Thoracic aorta (tissue), 2 donors: ENCODE results near the gene SDHAF4. TPM values are rescaled to one million over a fixed set of nuclear protein-coding genes. Genes with fewer than 3 reads are reported as not detected.
A peak's percentile ranks its signal among the peaks of the same experiment; 100 is the strongest.

Experiments used
- ATAC-seq: fragments of 150-250 bp; one replicate; pipeline ENCODE4 v1.8.0; 2017; ENCODE audit warnings: low read depth; ENCODE audit not compliant: insufficient number of reproducible peaks, low FRiP score
- DNase-seq: peaks from one replicate; pipeline ENCODE4 v3.0.0-alpha.2; 2020; ENCODE audit warnings: low spot score
- H3K27ac ChIP-seq, 2 donors: fragments of 200-600 bp; sonication (generic); 1 replicate in 1 of 2; 2 replicates in 1 of 2; pipeline ENCODE4 v1.5.1; 2016; ENCODE audit warnings: mild to moderate bottlenecking in 2 of 2, moderate library complexity in 2 of 2
- H3K27me3 ChIP-seq: fragments of 200-600 bp; sonication (generic); replicated peaks from 2 replicates; pipeline ENCODE4 v1.6.0; 2016; ENCODE audit warnings: mild to moderate bottlenecking; ENCODE audit not compliant: insufficient read depth
- H3K36me3 ChIP-seq: fragments of 200-600 bp; sonication (generic); one replicate; pipeline ENCODE4 v1.5.1; 2016
- H3K4me1 ChIP-seq, 2 donors: fragments of 200-600 bp; sonication (generic); 1 replicate in 1 of 2; 2 replicates in 1 of 2; pipeline versions ENCODE4 v1.5.1 to v1.6.0; 2016; ENCODE audit warnings: low read depth in 2 of 2, mild to moderate bottlenecking in 1 of 2; ENCODE audit not compliant: control insufficient read depth in 1 of 2
- H3K4me3 ChIP-seq: fragments of 200-600 bp; sonication (generic); 2 replicates; pipeline ENCODE4 v1.5.1; 2016; ENCODE audit warnings: mild to moderate bottlenecking
- H3K9me3 ChIP-seq: fragments of 200-600 bp; sonication (generic); 2 replicates; pipeline ENCODE4 v1.5.1; 2016
- total RNA-seq, 2 donors: library from RNA; depleted of rRNA; stranded (reverse); fragments of >200 nt; gene quantifications; one replicate each; pipeline versions ENCODE4 v1.1.0 to v1.2.3, GENCODE V29; 2016
- TF ChIP-seq, protein P1 (sequence below): fragments of 200-600 bp; sonication (generic); IDR thresholded peaks from one replicate; pipeline ENCODE4 v1.5.1; 2019; ENCODE audit warnings: antibody characterized with exemption

Gene SDHAF4
- total RNA-seq, 2 donors from 2014 or later = 1.1 TPM; not detected in 1

DNA sequence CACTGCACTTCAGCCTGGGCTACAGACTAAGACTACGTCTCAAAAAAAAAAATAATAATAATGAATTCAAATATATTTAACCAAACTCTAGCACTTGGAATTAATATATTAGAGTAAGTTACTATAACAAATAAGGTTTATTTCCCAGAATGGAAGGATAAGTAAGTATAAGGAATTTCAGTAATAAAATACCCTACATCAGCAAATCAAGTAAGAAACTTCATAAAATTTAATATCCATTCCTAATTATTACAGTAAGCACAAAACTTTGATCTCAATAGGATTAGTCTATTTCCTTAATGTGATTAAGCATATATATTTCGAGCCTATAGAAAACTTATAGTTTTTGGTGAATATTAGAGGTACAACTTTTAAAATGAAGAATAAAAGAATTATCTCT lies 36.7 kb upstream of the SDHAF4 start:
- ATAC-seq = no peak
- DNase-seq = no peak
- Histone ChIP-seq H3K9me3 (no peaks in the 10 kb centered on the region), H3K4me1 (no peaks in the 10 kb centered on the region), H3K4me3 (no peak overlapping the region), H3K36me3 (no peaks in the 10 kb centered on the region), H3K27me3 (no peaks in the 10 kb centered on the region), H3K27ac (no peak overlapping the region)
- TF ChIP-seq, protein P1, sequence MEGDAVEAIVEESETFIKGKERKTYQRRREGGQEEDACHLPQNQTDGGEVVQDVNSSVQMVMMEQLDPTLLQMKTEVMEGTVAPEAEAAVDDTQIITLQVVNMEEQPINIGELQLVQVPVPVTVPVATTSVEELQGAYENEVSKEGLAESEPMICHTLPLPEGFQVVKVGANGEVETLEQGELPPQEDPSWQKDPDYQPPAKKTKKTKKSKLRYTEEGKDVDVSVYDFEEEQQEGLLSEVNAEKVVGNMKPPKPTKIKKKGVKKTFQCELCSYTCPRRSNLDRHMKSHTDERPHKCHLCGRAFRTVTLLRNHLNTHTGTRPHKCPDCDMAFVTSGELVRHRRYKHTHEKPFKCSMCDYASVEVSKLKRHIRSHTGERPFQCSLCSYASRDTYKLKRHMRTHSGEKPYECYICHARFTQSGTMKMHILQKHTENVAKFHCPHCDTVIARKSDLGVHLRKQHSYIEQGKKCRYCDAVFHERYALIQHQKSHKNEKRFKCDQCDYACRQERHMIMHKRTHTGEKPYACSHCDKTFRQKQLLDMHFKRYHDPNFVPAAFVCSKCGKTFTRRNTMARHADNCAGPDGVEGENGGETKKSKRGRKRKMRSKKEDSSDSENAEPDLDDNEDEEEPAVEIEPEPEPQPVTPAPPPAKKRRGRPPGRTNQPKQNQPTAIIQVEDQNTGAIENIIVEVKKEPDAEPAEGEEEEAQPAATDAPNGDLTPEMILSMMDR = no peak

DNA sequence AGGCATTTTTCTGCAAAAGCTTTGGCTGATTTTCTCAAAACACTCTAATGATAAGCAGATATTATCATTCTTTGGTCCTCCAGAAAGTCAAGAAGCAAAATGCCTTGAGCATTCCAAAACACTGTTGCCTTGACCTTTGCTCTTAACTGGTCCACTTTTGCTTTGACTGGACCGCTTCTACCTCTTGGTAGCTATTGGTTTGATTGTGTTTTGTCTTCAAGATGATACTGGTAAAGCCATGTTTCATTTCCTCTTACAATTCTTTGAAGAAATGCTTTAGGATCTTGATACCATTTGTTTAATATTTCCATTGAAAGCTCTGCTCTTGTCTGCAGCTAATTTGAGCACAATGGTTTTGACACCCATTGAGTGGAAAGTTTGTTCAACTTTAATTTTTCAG lies 35.6 kb upstream of the SDHAF4 start:
- no peak for DNase-seq
- Histone ChIP-seq H3K4me1 (no peaks in the 10 kb centered on the region), H3K27ac (no peak overlapping the region), H3K9me3 (no peaks in the 10 kb centered on the region), H3K4me3 (no peak overlapping the region), H3K36me3 (peaks cover 3% of the 10 kb centered on the region), H3K27me3 (no peaks in the 10 kb centered on the region)
- TF ChIP-seq, protein P1 = no peak
- no peak for ATAC-seq

GRCh38 chr6:70537266-70537665 lies 29.5 kb upstream of the SDHAF4 start:
- no peaks in the 10 kb centered on the region for H3K4me1 ChIP-seq
- no peak for ATAC-seq
- TF ChIP-seq, protein P1 = no peak
- no peaks in the 10 kb centered on the region for H3K27me3 ChIP-seq
- peaks cover 3% of the 10 kb centered on the region for H3K36me3 ChIP-seq
- no peak for DNase-seq
- no peaks in the 10 kb centered on the region for H3K9me3 ChIP-seq
- H3K27ac ChIP-seq = no peak overlapping the region
- no peak overlapping the region for H3K4me3 ChIP-seq

GRCh38 chr6:70538376-70538775 lies 28.4 kb upstream of the SDHAF4 start:
- ATAC-seq (no peak), DNase-seq (no peak)
- Histone ChIP-seq H3K27me3 (no peaks in the 10 kb centered on the region), H3K4me3 (no peak overlapping the region), H3K27ac (no peak overlapping the region), H3K4me1 (no peaks in the 10 kb centered on the region), H3K9me3 (no peaks in the 10 kb centered on the region), H3K36me3 (peaks cover 3% of the 10 kb centered on the region)
- TF ChIP-seq, protein P1 = no peak

- ATAC-seq (no peak), DNase-seq (no peak)
- H3K27ac ChIP-seq = peak overlapping the region in 1 of 2 donors; percentile 37
- H3K4me3 ChIP-seq = no peak overlapping the region
- peaks cover 3 to 10% of the 10 kb centered on the region in 2 donors for H3K4me1 ChIP-seq
- no peaks in the 10 kb centered on the region for H3K27me3 ChIP-seq
- TF ChIP-seq, protein P1 = peak; percentile 37
- H3K9me3 ChIP-seq = no peaks in the 10 kb centered on the region
- H3K36me3 ChIP-seq = no peaks in the 10 kb centered on the region
Measured at GRCh38 chr6:70547313-70547712, 19.4 kb upstream of the SDHAF4 start.
